ENCODE results near the gene SOS1.

Gene SOS1

DNA sequence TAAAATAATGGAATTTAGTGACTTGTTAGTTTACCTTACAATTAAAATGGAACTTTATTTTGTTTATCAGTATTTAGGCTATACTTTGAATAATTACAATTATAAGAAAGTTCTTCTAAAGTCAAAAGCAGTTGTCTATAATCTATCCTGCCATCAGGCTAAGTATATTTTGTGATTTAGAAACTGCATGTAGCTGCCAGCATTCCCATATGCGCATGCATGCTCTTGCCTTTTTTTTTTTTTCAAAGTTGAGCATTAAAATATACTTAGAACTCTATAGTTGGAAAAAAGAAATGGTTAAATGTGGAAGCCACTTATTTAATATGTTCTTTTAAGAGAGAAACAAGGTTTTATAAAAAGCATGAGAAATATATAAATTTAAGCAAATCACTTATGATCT is 132.1 kb downstream of the SOS1 start:
- Histone ChIP-seq H3K4me1 (ENCODE audit: low read depth, poor library complexity, severe bottlenecking) (peaks cover 8% of the 10 kb centered on the region), H2AFZ (ENCODE audit: low read depth) (no peak overlapping the region), H3K4me3 (IDR thresholded peaks at IDR 0.05; ENCODE audit: insufficient read depth, low read depth, low read length) (no peak overlapping the region), H3K4me2 (no peak overlapping the region), H3K27me3 (ENCODE audit: insufficient read depth, low read depth) (no peaks in the 10 kb centered on the region), H3K79me2 (ENCODE audit: insufficient read depth, low read depth) (no peaks in the 10 kb centered on the region), H3K36me3 (ENCODE audit: insufficient read depth) (peaks cover 7% of the 10 kb centered on the region; the same call in 1 of the 2 replicates), H3K27ac (no peak overlapping the region), H4K20me1 (ENCODE audit: insufficient read depth) (no peaks in the 10 kb centered on the region), H3K9ac (no peak overlapping the region)
- TF ChIP-seq, protein P1, sequence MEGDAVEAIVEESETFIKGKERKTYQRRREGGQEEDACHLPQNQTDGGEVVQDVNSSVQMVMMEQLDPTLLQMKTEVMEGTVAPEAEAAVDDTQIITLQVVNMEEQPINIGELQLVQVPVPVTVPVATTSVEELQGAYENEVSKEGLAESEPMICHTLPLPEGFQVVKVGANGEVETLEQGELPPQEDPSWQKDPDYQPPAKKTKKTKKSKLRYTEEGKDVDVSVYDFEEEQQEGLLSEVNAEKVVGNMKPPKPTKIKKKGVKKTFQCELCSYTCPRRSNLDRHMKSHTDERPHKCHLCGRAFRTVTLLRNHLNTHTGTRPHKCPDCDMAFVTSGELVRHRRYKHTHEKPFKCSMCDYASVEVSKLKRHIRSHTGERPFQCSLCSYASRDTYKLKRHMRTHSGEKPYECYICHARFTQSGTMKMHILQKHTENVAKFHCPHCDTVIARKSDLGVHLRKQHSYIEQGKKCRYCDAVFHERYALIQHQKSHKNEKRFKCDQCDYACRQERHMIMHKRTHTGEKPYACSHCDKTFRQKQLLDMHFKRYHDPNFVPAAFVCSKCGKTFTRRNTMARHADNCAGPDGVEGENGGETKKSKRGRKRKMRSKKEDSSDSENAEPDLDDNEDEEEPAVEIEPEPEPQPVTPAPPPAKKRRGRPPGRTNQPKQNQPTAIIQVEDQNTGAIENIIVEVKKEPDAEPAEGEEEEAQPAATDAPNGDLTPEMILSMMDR (conservative IDR thresholded peaks at IDR 0.05; ENCODE audit: low read depth, low read length): no peak

DNA sequence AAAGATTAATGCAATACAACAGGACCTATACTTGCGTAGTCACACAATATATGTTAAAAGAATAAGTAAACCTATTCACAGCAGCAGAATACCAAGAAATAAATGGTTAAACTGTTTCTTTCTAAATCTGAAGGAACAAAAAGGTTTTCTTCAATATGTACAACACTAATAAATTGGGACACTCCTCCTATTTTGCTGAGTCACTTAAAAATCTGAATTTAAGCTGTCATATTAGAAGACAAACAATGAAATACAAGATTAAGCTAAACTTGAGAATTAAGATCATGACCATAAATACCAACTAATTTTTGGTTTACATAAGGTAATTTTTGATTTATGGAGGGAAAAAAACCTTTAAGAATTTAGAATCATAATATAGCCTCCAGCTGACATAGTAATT is 138.4 kb downstream of the SOS1 start:
- Histone ChIP-seq H3K4me2 (no peak overlapping the region), H3K79me2 (ENCODE audit: insufficient read depth, low read depth) (no peaks in the 10 kb centered on the region), H3K9ac (no peak overlapping the region), H2AFZ (ENCODE audit: low read depth) (no peak overlapping the region), H3K4me1 (ENCODE audit: low read depth, poor library complexity, severe bottlenecking) (no peaks in the 10 kb centered on the region), H3K36me3 (ENCODE audit: insufficient read depth) (no peaks in the 10 kb centered on the region), H3K4me3 (IDR thresholded peaks at IDR 0.05; ENCODE audit: insufficient read depth, low read depth, low read length) (no peak overlapping the region), H3K27me3 (ENCODE audit: insufficient read depth, low read depth) (no peaks in the 10 kb centered on the region), H4K20me1 (ENCODE audit: insufficient read depth) (no peaks in the 10 kb centered on the region), H3K27ac (no peak overlapping the region)
- TF ChIP-seq, protein P1 (conservative IDR thresholded peaks at IDR 0.05; ENCODE audit: low read depth, low read length): no peak

DNA sequence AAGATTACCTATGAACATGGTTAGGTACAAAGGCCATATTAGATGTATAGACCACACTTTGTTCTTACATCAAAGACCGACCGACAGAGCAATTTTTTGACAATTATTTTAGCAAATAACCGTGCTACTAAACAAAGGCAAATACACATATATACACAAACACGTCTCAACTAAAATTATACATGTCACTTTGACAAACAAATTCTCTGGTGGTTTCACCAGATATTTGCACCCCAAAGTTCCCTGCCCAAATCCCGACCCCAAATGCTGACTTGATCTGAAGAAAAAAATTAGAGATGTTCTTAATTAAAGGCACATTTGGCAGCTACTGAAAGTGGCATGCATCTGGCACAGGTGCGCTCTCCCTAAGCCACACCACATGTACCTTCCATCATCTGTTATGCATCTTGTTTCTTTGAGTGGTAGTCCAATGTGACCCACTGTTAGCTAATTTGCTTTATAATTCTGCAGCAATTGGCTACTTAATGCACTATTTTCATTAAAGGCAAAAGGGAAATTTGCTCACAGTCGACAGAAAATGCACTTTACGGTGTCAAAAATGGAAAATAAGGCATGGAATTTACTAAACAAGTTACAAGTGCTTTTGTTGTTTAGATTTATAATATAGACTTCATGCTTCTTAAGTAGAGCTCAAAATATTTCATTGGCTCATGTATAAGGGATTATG is 139.0 kb downstream of the SOS1 start:
- H3K4me3 ChIP-seq (IDR thresholded peaks at IDR 0.05; ENCODE audit: insufficient read depth, low read depth, low read length): no peak overlapping the region
- H3K27me3 ChIP-seq (ENCODE audit: insufficient read depth, low read depth): no peaks in the 10 kb centered on the region
- H4K20me1 ChIP-seq (ENCODE audit: insufficient read depth): no peaks in the 10 kb centered on the region
- no peaks in the 10 kb centered on the region for H3K79me2 ChIP-seq (ENCODE audit: insufficient read depth, low read depth)
- no peak overlapping the region for H2AFZ ChIP-seq (ENCODE audit: low read depth)
- no peaks in the 10 kb centered on the region for H3K36me3 ChIP-seq (ENCODE audit: insufficient read depth)
- H3K4me2 ChIP-seq: no peak overlapping the region
- no peak overlapping the region for H3K27ac ChIP-seq
- TF ChIP-seq, protein P1 (conservative IDR thresholded peaks at IDR 0.05; ENCODE audit: low read depth, low read length): no peak
- no peaks in the 10 kb centered on the region for H3K4me1 ChIP-seq (ENCODE audit: low read depth, poor library complexity, severe bottlenecking)
- H3K9ac ChIP-seq: no peak overlapping the region

DNA sequence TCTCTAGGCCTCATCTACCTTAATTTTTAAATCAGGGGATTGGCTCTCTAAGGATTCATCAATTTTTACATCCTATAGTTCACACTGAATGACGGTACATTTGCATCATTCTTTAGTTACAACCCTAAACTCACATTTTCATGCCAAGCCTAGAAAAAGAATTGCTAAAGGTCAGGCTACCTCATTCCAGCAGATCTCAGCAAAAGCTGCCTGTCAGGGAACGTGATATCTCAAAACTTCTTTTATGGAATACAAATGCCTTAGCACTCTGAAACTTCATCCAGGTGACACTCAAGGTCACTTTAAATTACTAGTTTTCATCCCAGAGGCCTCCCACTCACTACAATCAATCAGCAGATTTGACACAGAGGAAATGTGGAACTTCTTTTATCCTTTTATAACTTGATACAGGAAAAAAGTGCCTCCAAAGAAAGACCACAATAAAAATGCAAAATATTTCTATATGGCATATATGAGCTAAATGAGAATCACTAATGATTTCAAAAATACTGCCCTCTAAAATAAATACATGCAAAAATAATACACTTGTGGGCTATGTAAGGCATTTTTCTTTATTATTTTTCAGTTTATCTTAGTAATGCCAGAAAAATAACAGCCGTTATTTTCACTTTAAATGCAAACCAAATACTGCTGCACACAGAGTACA is 139.7 kb downstream of the SOS1 start:
- H4K20me1 ChIP-seq (ENCODE audit: insufficient read depth): no peaks in the 10 kb centered on the region
- H3K4me1 ChIP-seq (ENCODE audit: low read depth, poor library complexity, severe bottlenecking): no peaks in the 10 kb centered on the region
- H3K9ac ChIP-seq: no peak overlapping the region
- no peak overlapping the region for H3K4me3 ChIP-seq (IDR thresholded peaks at IDR 0.05; ENCODE audit: insufficient read depth, low read depth, low read length)
- H3K27me3 ChIP-seq (ENCODE audit: insufficient read depth, low read depth): no peaks in the 10 kb centered on the region
- H3K4me2 ChIP-seq: no peak overlapping the region
- no peak overlapping the region for H2AFZ ChIP-seq (ENCODE audit: low read depth)
- H3K36me3 ChIP-seq (ENCODE audit: insufficient read depth): no peaks in the 10 kb centered on the region
- H3K79me2 ChIP-seq (ENCODE audit: insufficient read depth, low read depth): no peaks in the 10 kb centered on the region
- TF ChIP-seq, protein P1 (conservative IDR thresholded peaks at IDR 0.05; ENCODE audit: low read depth, low read length): no peak
- H3K27ac ChIP-seq: no peak overlapping the region

Data from KMS-11 (cell line).